Stimulated activated naive CD8-positive, alpha-beta T cell treated with anti-CD3 and anti-CD28 coated beads, Interleukin-15, Interleukin-2, amounts not matched to agents 100 ng/mL and 50 ng/mL, for 24 hours (primary cell): Measurements from ENCODE around the gene PTPRU.

Experiments used
- H3K27ac Mint-ChIP-seq: one replicate; pipeline ENCODE4 v1.8.0; 2021; ENCODE audit warnings: mild to moderate bottlenecking, mixed read lengths
- H3K27me3 Mint-ChIP-seq: one replicate; pipeline ENCODE4 v1.8.0; 2021; ENCODE audit warnings: mixed read lengths
- H3K36me3 Mint-ChIP-seq: one replicate; pipeline ENCODE4 v1.8.0; 2021; ENCODE audit warnings: low read depth, mixed read lengths
- H3K4me1 Mint-ChIP-seq: one replicate; pipeline ENCODE4 v1.8.0; 2021; ENCODE audit warnings: low read depth, mixed read lengths
- H3K4me3 Mint-ChIP-seq: one replicate; pipeline ENCODE4 v1.8.0; 2021; ENCODE audit warnings: mild to moderate bottlenecking, mixed read lengths
- H3K9me3 Mint-ChIP-seq: one replicate; pipeline ENCODE4 v1.8.0; 2021; ENCODE audit warnings: mixed read lengths

Gene PTPRU

GRCh38 chr1:29327223-29327935, 91.1 kb downstream of the PTPRU start:
- no peaks in the 10 kb centered on the region for H3K36me3 Mint-ChIP-seq
- H3K27ac Mint-ChIP-seq: no peak overlapping the region
- no peaks in the 10 kb centered on the region for H3K4me1 Mint-ChIP-seq
- H3K4me3 Mint-ChIP-seq: no peak overlapping the region
- H3K9me3 Mint-ChIP-seq: no peaks in the 10 kb centered on the region
- peaks cover 13% of the 10 kb centered on the region for H3K27me3 Mint-ChIP-seq

- Mint-ChIP-seq H3K9me3 (no peaks in the 10 kb centered on the region), H3K27ac (no peak overlapping the region), H3K27me3 (peaks cover 20% of the 10 kb centered on the region)
These were observed 92.9 kb downstream of the PTPRU start for GRCh38 chr1:29329022-29329775.

GRCh38 chr1:29330089-29330488, 93.8 kb downstream of the PTPRU start:
- Mint-ChIP-seq H3K4me1 (no peaks in the 10 kb centered on the region), H3K27me3 (peaks cover 20% of the 10 kb centered on the region), H3K9me3 (peaks cover under 1% of the 10 kb centered on the region), H3K27ac (no peak overlapping the region), H3K4me3 (no peak overlapping the region), H3K36me3 (no peaks in the 10 kb centered on the region)

More at GRCh38 chr1:29329022-29329775, 92.9 kb downstream of the PTPRU start:
- H3K36me3 Mint-ChIP-seq: no peaks in the 10 kb centered on the region
- H3K4me3 Mint-ChIP-seq: no peak overlapping the region
- H3K4me1 Mint-ChIP-seq: no peaks in the 10 kb centered on the region

- no peaks in the 10 kb centered on the region for H3K4me1 Mint-ChIP-seq
- peaks cover 5% of the 10 kb centered on the region for H3K9me3 Mint-ChIP-seq
- no peak overlapping the region for H3K27ac Mint-ChIP-seq
- no peaks in the 10 kb centered on the region for H3K36me3 Mint-ChIP-seq
- peaks cover 24% of the 10 kb centered on the region for H3K27me3 Mint-ChIP-seq
- H3K4me3 Mint-ChIP-seq: no peak overlapping the region
These were observed 94.5 kb downstream of the PTPRU start for GRCh38 chr1:29330856-29331255.

- H3K4me1 Mint-ChIP-seq: no peaks in the 10 kb centered on the region
- no peak overlapping the region for H3K4me3 Mint-ChIP-seq
- peaks cover 24% of the 10 kb centered on the region for H3K27me3 Mint-ChIP-seq
- H3K27ac Mint-ChIP-seq: no peak overlapping the region
- peaks cover 5% of the 10 kb centered on the region for H3K9me3 Mint-ChIP-seq
- H3K36me3 Mint-ChIP-seq: no peaks in the 10 kb centered on the region
These were observed 95.0 kb downstream of the PTPRU start for GRCh38 chr1:29331309-29331708.

- Mint-ChIP-seq H3K4me3 (no peak overlapping the region), H3K4me1 (no peaks in the 10 kb centered on the region), H3K9me3 (peaks cover 5% of the 10 kb centered on the region), H3K27me3 (peaks cover 26% of the 10 kb centered on the region), H3K27ac (no peak overlapping the region), H3K36me3 (no peaks in the 10 kb centered on the region)
These were observed 95.4 kb downstream of the PTPRU start for GRCh38 chr1:29331729-29332128.

- no peak overlapping the region for H3K27ac Mint-ChIP-seq
- H3K4me1 Mint-ChIP-seq: no peaks in the 10 kb centered on the region
- H3K9me3 Mint-ChIP-seq: peaks cover 5% of the 10 kb centered on the region
- H3K27me3 Mint-ChIP-seq: peaks cover 28% of the 10 kb centered on the region
- H3K4me3 Mint-ChIP-seq: no peak overlapping the region
- H3K36me3 Mint-ChIP-seq: no peaks in the 10 kb centered on the region
These were observed 95.9 kb downstream of the PTPRU start for GRCh38 chr1:29332204-29332603.

- no peak overlapping the region for H3K4me3 Mint-ChIP-seq
- no peaks in the 10 kb centered on the region for H3K36me3 Mint-ChIP-seq
- H3K4me1 Mint-ChIP-seq: no peaks in the 10 kb centered on the region
- peaks cover 5% of the 10 kb centered on the region for H3K9me3 Mint-ChIP-seq
- H3K27me3 Mint-ChIP-seq: peaks cover 35% of the 10 kb centered on the region
- no peak overlapping the region for H3K27ac Mint-ChIP-seq
These were observed 96.7 kb downstream of the PTPRU start for GRCh38 chr1:29333008-29333407.

- Mint-ChIP-seq H3K4me3 (no peak overlapping the region), H3K9me3 (peaks cover 5% of the 10 kb centered on the region), H3K27me3 (peaks cover 34% of the 10 kb centered on the region), H3K4me1 (no peaks in the 10 kb centered on the region), H3K36me3 (no peaks in the 10 kb centered on the region), H3K27ac (no peak overlapping the region)
These were observed 99.3 kb downstream of the PTPRU start for GRCh38 chr1:29335573-29335972.

GRCh38 chr1:29338908-29339575, 102.7 kb downstream of the PTPRU start:
- Mint-ChIP-seq H3K4me3 (no peak overlapping the region), H3K9me3 (peaks cover 5% of the 10 kb centered on the region), H3K27ac (no peak overlapping the region), H3K36me3 (no peaks in the 10 kb centered on the region), H3K4me1 (no peaks in the 10 kb centered on the region), H3K27me3 (peaks cover 36% of the 10 kb centered on the region)

- no peaks in the 10 kb centered on the region for H3K36me3 Mint-ChIP-seq
- peaks cover 36% of the 10 kb centered on the region for H3K27me3 Mint-ChIP-seq
These were observed 105.6 kb downstream of the PTPRU start for GRCh38 chr1:29341936-29342335.

GRCh38 chr1:29342351-29342750, 106.0 kb downstream of the PTPRU start:
- Mint-ChIP-seq H3K9me3 (no peaks in the 10 kb centered on the region), H3K27ac (no peak overlapping the region), H3K27me3 (peaks cover 35% of the 10 kb centered on the region), H3K4me1 (no peaks in the 10 kb centered on the region), H3K4me3 (no peak overlapping the region), H3K36me3 (no peaks in the 10 kb centered on the region)

More at GRCh38 chr1:29341936-29342335, 105.6 kb downstream of the PTPRU start:
- Mint-ChIP-seq H3K4me3 (no peak overlapping the region), H3K9me3 (no peaks in the 10 kb centered on the region), H3K27ac (no peak overlapping the region), H3K4me1 (no peaks in the 10 kb centered on the region)

- no peak overlapping the region for H3K4me3 Mint-ChIP-seq
- H3K27me3 Mint-ChIP-seq: peaks cover 29% of the 10 kb centered on the region
- no peaks in the 10 kb centered on the region for H3K36me3 Mint-ChIP-seq
- H3K9me3 Mint-ChIP-seq: no peaks in the 10 kb centered on the region
- no peaks in the 10 kb centered on the region for H3K4me1 Mint-ChIP-seq
- no peak overlapping the region for H3K27ac Mint-ChIP-seq
These were observed 106.7 kb downstream of the PTPRU start for GRCh38 chr1:29342983-29343382.

GRCh38 chr1:29343476-29343875, 107.2 kb downstream of the PTPRU start:
- Mint-ChIP-seq H3K27me3 (peaks cover 28% of the 10 kb centered on the region), H3K4me3 (no peak overlapping the region), H3K4me1 (no peaks in the 10 kb centered on the region), H3K27ac (no peak overlapping the region), H3K9me3 (no peaks in the 10 kb centered on the region), H3K36me3 (no peaks in the 10 kb centered on the region)

GRCh38 chr1:29343908-29344307, 107.6 kb downstream of the PTPRU start:
- Mint-ChIP-seq H3K27ac (no peak overlapping the region), H3K4me3 (no peak overlapping the region), H3K9me3 (no peaks in the 10 kb centered on the region), H3K4me1 (no peaks in the 10 kb centered on the region), H3K27me3 (peaks cover 28% of the 10 kb centered on the region), H3K36me3 (no peaks in the 10 kb centered on the region)
